Activated CD8-positive, alpha-beta memory T cell treated with anti-CD3 and anti-CD28 coated beads, Interleukin-2, amount 10 ng/mL, durations not matched to agents 7 days and 5 days (primary cell): ENCODE results near the gene CTBP2. TPM values are rescaled to one million over a fixed set of nuclear protein-coding genes. Genes with fewer than 3 reads are reported as not detected.

Source experiments
- ATAC-seq: fragments of 150-1000 bp; cut with Tn5 transposase; one replicate; pipeline ENCODE4 v1.10.0; 2021; ENCODE audit warnings: moderate library complexity
- CTCF ChIA-PET: fragments of 350-600 bp; sonication (Branson Sonifier 250); formaldehyde crosslinking; loops from one replicate; lab custom pipeline; 2021; ENCODE audit warnings: antibody characterized with exemption; lab: Charles Lee
- DNase-seq: peaks from one replicate; pipeline ENCODE4 v3.0.0-alpha.2; 2020
- H3K27ac Mint-ChIP-seq: one replicate; pipeline ENCODE4 v1.8.0; 2021; ENCODE audit warnings: mild to moderate bottlenecking, mixed read lengths
- H3K27me3 Mint-ChIP-seq: one replicate; pipeline ENCODE4 v1.8.0; 2021; ENCODE audit warnings: mixed read lengths
- H3K36me3 Mint-ChIP-seq: one replicate; pipeline ENCODE4 v1.8.0; 2021; ENCODE audit warnings: mild to moderate bottlenecking, mixed read lengths
- H3K4me1 Mint-ChIP-seq: one replicate; pipeline ENCODE4 v1.8.0; 2021; ENCODE audit warnings: mixed read lengths
- H3K4me3 Mint-ChIP-seq: one replicate; pipeline ENCODE4 v1.8.0; 2021; ENCODE audit warnings: mild to moderate bottlenecking, moderate library complexity, mixed read lengths
- H3K9me3 Mint-ChIP-seq: one replicate; pipeline ENCODE4 v1.8.0; 2022; ENCODE audit warnings: low read depth, mixed read lengths
- total RNA-seq, 2 experiments: library from RNA; stranded (reverse); gene quantifications; one replicate each; pipeline ENCODE4 v1.2.3, GENCODE V29; 2021

Gene CTBP2
- total RNA-seq, 2 experiments from 2014 or later: 0.61 to 0.82 TPM

GRCh38 chr10:124997306-124997705 lies 163.1 kb downstream of the CTBP2 start:
- H3K36me3 Mint-ChIP-seq: no peaks in the 10 kb centered on the region
- no peaks in the 10 kb centered on the region for H3K27me3 Mint-ChIP-seq
- H3K4me1 Mint-ChIP-seq: no peaks in the 10 kb centered on the region
- no peaks in the 10 kb centered on the region for H3K9me3 Mint-ChIP-seq
- H3K4me3 Mint-ChIP-seq: no peak overlapping the region
- DNase-seq (no peak), ATAC-seq (no peak)
- no peak overlapping the region for H3K27ac Mint-ChIP-seq
- CTCF ChIA-PET: no interaction called here

GRCh38 chr10:124996854-124997215 lies 163.5 kb downstream of the CTBP2 start:
- Mint-ChIP-seq H3K36me3 (no peaks in the 10 kb centered on the region), H3K4me3 (no peak overlapping the region), H3K27ac (no peak overlapping the region), H3K27me3 (no peaks in the 10 kb centered on the region), H3K9me3 (no peaks in the 10 kb centered on the region), H3K4me1 (no peaks in the 10 kb centered on the region)
- DNase-seq: no peak
- no peak for ATAC-seq
- CTCF ChIA-PET: no interaction called here

DNA sequence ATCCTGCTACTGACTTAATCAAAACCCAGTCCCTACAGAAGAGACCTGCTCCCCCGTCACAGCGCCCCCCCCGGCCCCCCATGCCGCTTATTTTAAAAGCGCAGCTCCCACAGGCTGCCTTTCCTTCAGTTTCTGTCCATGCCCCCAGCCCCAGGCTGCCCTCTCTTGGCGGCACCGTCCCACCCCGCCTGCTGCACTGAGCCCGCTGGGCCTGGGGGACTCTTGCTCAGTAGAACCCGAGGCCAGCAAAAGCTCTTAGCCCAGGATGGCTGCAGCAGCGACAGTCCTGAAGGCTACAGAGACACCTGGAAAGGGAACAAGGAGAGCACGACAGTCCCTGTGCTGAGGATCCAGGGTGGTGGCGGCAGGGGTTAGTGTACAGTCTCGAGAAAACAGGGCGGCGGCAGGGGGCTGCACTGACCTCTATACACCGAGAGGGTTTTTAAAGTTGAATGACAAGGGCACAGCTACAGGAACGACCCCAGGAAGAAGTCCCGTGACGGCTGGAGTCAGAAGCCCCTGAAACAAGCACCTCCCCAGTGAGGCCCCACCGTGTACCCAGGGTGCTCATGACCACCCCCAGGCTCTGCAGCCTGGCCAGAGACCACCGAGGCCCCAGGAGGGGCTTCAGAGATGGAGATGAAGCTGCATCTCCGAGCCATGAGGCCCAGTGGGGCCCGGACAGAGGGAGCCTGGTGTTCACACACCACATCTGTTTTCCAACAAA lies 164.1 kb downstream of the CTBP2 start:
- Mint-ChIP-seq H3K4me3 (no peak overlapping the region), H3K27ac (no peak overlapping the region)

DNA sequence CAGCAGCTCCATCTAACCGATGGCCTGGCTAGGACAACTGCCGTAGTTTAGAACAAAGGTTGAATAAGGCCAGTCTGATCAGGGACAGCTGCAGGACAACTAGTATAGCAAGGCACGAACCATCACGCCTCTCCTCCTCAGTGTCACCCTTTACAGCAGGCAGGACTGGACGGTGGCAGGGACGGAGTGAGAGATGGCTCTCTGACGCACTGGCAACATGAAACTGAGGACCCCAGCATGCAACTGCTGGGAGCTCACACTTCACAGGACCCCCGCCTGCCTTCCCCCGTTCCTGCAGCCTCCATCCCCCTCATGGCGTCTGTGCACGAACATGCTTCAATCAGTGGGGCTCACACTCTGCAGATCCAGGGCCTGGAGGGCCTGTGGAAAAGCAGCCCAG lies 164.8 kb downstream of the CTBP2 start:
- H3K9me3 Mint-ChIP-seq: no peaks in the 10 kb centered on the region
- H3K4me1 Mint-ChIP-seq: no peaks in the 10 kb centered on the region
- DNase-seq: no peak
- CTCF ChIA-PET: no interaction called here
- no peak overlapping the region for H3K4me3 Mint-ChIP-seq
- H3K27ac Mint-ChIP-seq: no peak overlapping the region
- H3K27me3 Mint-ChIP-seq: no peaks in the 10 kb centered on the region
- ATAC-seq: no peak
- H3K36me3 Mint-ChIP-seq: no peaks in the 10 kb centered on the region

More for the DNA sequence above, 164.1 kb downstream of the CTBP2 start:
- no peaks in the 10 kb centered on the region for H3K27me3 Mint-ChIP-seq
- DNase-seq: no peak
- H3K4me1 Mint-ChIP-seq: no peaks in the 10 kb centered on the region
- H3K9me3 Mint-ChIP-seq: no peaks in the 10 kb centered on the region
- ATAC-seq: no peak
- CTCF ChIA-PET: no interaction called here
- H3K36me3 Mint-ChIP-seq: no peaks in the 10 kb centered on the region

DNA sequence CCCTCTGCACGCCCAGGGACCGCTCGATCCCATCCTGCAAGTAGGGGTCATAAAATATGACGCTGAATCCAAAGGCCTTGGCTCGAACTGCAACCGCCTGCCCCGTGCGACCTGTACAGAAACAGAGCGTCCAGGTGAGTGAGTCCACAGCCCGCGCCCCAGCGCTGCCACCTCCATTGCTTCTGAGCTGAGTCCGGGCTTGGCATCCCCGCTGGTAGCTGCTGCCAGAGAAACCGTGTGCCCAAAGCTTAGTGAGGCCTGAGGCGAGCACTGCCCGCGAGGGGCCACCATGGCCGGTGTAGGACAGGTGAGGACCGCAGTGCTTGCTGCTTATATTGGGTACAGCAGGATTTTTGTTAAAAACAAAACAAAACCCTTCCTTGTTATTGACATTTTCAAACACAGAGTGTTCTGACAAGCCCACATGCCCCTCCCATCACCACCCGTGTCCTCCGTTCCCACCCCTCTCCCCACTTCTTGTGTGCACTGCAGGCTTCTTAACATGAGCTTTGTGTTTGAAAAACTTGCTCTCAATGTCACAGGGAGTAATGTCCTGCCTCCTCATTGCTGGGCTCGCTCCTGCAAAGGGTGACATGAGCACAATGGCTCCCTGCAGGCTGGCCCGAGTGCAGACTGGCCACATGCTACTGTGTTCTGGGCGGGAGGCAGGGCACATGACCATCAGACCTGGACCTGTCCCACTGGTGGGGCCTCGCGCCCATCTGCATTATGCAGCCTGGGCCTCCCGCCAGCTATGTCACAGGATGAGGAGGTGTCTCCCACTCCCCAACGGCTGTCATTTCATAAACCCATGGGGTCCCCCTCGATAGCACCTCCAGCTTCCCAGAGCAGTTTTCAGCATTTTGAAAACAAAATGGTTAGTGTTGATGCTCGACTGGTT lies 165.5 kb downstream of the CTBP2 start:
- no peaks in the 10 kb centered on the region for H3K36me3 Mint-ChIP-seq
- no peaks in the 10 kb centered on the region for H3K4me1 Mint-ChIP-seq
- CTCF ChIA-PET: no interaction called here
- no peak overlapping the region for H3K27ac Mint-ChIP-seq
- no peak for ATAC-seq
- H3K27me3 Mint-ChIP-seq: no peaks in the 10 kb centered on the region
- H3K9me3 Mint-ChIP-seq: no peaks in the 10 kb centered on the region
- no peak for DNase-seq
- H3K4me3 Mint-ChIP-seq: no peak overlapping the region

DNA sequence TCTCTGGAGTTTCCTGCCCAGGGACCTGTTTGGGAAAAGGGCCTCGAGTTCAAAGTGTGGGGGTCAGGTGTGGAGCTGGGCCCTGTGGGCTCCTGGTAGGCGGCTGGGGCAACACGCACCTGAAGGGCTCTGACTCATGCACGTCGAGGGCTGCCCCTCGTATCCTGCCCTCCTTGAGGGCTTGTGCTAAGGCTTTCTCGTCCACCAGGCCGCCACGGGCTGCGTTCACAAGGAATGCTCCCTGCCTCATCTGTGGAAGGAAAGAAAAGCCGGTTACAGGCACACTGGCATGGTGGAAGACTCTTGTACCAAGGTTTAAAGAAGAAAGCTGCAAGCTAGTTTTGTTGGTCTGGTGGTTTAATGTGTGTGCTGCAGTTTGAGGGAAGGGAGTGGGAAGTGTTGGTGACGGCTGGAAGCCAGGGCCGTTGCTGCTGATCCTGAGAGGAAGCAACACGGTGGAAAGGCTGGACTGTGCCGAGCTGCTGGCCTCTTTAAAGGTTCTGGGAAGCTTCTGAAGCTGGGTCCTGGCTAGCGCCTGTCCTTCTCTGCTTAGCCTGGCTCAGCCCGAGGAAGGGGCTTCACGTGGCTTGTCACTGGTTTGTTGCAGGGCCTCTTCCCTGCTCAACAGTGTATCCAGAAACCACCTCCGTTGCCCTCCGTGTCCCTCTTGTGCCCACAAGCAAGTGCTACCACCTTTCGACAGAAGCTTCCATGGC lies 166.5 kb downstream of the CTBP2 start:
- H3K36me3 Mint-ChIP-seq: no peaks in the 10 kb centered on the region
- H3K4me1 Mint-ChIP-seq: no peaks in the 10 kb centered on the region
- H3K9me3 Mint-ChIP-seq: no peaks in the 10 kb centered on the region
- H3K27ac Mint-ChIP-seq: no peak overlapping the region
- ATAC-seq (no peak), DNase-seq (peak; percentile 36)
- CTCF ChIA-PET: interaction anchor here (1.2 to 1.7 kb wide), 3 partner anchors 17 to 91 kb away, joined by 3 to 6 read pairs (median 3); no protein-coding TSS in a partner anchor
- H3K27me3 Mint-ChIP-seq: no peaks in the 10 kb centered on the region
- no peak overlapping the region for H3K4me3 Mint-ChIP-seq

DNA sequence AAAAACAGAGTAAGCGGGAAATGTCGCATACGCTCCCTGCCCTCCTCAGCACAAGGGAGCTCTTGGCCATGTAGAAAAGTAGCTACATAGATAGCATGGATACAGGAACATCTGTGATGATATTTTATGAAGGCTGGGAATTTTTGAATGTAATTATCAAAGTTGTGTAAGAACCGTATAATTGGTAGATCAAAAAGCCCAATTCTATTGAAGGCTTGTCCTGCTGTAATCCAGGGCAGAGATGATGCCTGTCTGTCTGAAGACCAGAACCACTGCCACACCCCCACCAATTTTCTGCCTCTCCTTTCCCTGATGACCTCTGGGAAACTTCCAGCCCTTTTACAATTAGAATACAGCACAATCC lies 167.0 kb downstream of the CTBP2 start:
- no peak overlapping the region for H3K27ac Mint-ChIP-seq
- H3K4me3 Mint-ChIP-seq: no peak overlapping the region
- no peaks in the 10 kb centered on the region for H3K27me3 Mint-ChIP-seq
- no peaks in the 10 kb centered on the region for H3K4me1 Mint-ChIP-seq
- DNase-seq: no peak
- CTCF ChIA-PET: interaction anchor here (0.9 to 2.5 kb wide), 15 partner anchors 9 to 464 kb away, joined by 3 to 8 read pairs (median 3); no protein-coding TSS in a partner anchor
- no peak for ATAC-seq
- no peaks in the 10 kb centered on the region for H3K9me3 Mint-ChIP-seq
- H3K36me3 Mint-ChIP-seq: no peaks in the 10 kb centered on the region

DNA sequence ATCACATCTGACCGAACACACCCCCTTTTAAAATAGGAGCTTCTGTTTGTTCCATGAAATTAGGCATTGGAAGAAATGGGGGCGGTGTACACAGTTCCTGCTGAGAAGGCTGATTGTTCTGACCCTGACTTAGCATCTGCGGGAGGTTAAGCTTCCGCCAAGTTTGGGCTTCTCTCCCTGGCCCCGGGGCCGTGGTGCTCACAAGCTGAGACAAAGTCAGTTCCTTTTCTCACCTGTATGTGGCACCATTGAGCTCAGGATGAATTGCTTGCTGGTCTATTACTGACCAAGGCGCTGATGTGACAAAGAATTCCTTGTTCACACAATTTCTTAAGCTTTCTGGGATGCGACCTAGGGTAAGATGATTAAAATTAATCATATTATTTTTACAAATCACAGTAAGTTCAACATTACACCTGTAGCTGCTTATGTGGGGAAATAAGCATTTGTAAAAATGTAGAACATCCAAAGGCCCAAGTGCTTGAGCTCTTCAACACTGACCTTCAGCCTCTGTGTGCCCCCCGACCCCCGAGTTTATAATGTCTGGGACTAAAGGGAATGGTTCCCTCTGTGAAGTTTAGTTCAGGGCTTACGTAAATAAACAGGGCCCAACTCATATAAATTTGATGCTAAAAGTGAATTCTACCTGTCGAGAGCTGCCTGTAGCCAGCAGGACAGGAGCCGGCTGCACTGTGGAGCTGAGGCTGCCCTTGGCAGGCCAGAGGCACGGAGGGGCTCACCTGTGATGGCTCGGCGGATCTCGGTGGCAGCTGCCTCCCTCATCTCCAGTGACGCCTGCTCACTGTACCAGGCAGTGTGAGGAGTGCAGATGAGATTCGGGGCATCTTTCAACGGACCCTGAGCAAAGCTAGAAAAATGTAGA lies 167.7 kb downstream of the CTBP2 start:
- ATAC-seq (no peak), DNase-seq (peak; percentile 42)
- Mint-ChIP-seq H3K36me3 (peaks cover 3% of the 10 kb centered on the region), H3K9me3 (no peaks in the 10 kb centered on the region), H3K27ac (no peak overlapping the region), H3K4me1 (no peaks in the 10 kb centered on the region), H3K4me3 (no peak overlapping the region), H3K27me3 (no peaks in the 10 kb centered on the region)
- CTCF ChIA-PET: interaction anchor here (0.5 to 2.5 kb wide), 25 partner anchors 7 to 641 kb away, joined by 3 to 9 read pairs (median 3); no protein-coding TSS in a partner anchor

DNA sequence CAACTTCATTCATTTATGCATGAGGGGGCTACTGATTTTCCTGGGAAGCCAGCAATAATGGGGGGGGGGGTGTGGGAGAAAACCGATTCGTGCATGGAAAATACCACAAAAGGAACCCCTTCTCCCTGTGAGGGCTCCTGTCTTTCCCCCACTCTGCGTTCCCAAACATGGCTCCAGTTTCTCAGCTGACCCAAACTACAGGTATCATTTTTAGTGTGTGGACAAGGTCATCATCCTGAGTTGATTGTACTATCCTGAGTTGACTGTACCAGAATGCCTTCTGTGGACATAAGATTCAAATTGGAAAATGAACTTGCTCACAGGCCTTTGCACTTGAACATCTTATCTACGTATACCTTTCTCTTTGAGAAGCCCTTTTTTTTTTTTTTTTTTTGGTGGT lies 168.5 kb downstream of the CTBP2 start:
- H3K27ac Mint-ChIP-seq: no peak overlapping the region

DNA sequence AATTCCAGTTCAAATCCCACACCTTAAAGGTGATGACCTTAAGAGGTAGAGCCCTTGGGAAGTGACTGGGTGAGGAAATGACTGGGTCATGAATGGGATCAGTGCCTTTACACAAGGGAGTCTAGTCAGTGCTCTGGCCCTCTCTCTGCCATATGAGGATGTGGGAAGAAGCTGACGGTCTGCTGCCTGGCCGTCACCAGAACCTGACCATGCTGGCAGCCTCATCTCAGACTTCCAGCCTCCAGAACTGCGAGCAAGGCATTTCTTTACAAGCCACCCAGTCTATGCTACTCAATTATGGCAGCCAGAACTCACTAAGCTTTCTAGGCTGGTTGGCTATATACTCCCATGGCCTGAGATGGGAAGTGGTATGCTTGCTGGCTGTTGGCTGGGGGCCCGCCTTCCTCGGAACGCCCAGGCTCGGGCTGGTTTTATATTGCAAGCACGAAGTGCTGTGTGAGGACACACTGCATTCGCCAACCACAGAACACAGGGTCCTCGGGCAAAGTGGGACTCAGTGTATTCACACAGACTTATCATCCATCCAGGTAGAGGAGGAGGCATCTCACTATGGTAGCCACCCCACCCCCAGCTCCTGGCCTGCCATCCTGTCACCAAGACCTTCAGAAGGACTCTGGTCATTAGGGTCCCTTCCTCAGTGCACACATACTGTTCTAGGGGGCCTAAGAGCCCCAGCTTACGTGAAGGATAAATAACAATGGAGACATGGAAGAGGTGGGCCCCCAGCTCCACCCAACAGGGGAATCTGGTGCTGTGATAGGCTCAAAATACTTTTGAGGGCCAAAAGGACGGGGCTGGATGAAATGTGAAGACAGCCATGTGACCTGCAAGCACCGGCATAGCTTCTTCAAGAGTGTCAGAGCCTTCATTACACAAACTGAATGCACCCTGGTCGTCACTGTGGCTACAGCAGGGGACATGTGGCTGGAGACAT lies 169.4 kb downstream of the CTBP2 start:
- DNase-seq: peak; percentile 36
- CTCF ChIA-PET: interaction anchor here (0.7 to 2.5 kb wide), 4 partner anchors 9 to 39 kb away, joined by 3 to 9 read pairs (median 8); no protein-coding TSS in a partner anchor
- H3K36me3 Mint-ChIP-seq: peaks cover 4% of the 10 kb centered on the region

More for the DNA sequence above, 168.5 kb downstream of the CTBP2 start:
- no peak for DNase-seq
- CTCF ChIA-PET: interaction anchor here (0.7 to 2.5 kb wide), 15 partner anchors 8 to 642 kb away, joined by 3 to 9 read pairs (median 4); no protein-coding TSS in a partner anchor
- no peaks in the 10 kb centered on the region for H3K9me3 Mint-ChIP-seq
- no peak overlapping the region for H3K4me3 Mint-ChIP-seq
- no peaks in the 10 kb centered on the region for H3K27me3 Mint-ChIP-seq
- H3K36me3 Mint-ChIP-seq: peaks cover 3% of the 10 kb centered on the region
- no peak for ATAC-seq
- no peaks in the 10 kb centered on the region for H3K4me1 Mint-ChIP-seq

GRCh38 chr10:124989526-124989925 lies 170.8 kb downstream of the CTBP2 start:
- Mint-ChIP-seq H3K27ac (no peak overlapping the region), H3K4me3 (no peak overlapping the region), H3K4me1 (no peaks in the 10 kb centered on the region), H3K9me3 (no peaks in the 10 kb centered on the region), H3K27me3 (no peaks in the 10 kb centered on the region), H3K36me3 (peaks cover 9% of the 10 kb centered on the region)
- CTCF ChIA-PET: no interaction called here
- ATAC-seq (no peak), DNase-seq (no peak)

More for the DNA sequence above, 169.4 kb downstream of the CTBP2 start:
- Mint-ChIP-seq H3K27me3 (no peaks in the 10 kb centered on the region), H3K4me3 (no peak overlapping the region), H3K27ac (no peak overlapping the region), H3K9me3 (no peaks in the 10 kb centered on the region), H3K4me1 (no peaks in the 10 kb centered on the region)
- no peak for ATAC-seq
